Measurements from ENCODE around the gene FGFR3.
"Not testable (repeated sequence)": the region's sequence is repeated elsewhere in the genome, so short reads cannot be mapped to it uniquely, and the experiment has no call there.

Gene FGFR3

GRCh38 chr4:1821679-1822567, 28.8 kb downstream of the FGFR3 start:
- no peak for DNase-seq

- DNase-seq: no peak
Observed at GRCh38 chr4:1822568-1823544, 29.8 kb downstream of the FGFR3 start.

- DNase-seq: no peak
Observed at GRCh38 chr4:1823545-1823932, 30.4 kb downstream of the FGFR3 start.

GRCh38 chr4:1824746-1825145, 31.7 kb downstream of the FGFR3 start:
- no peak for DNase-seq

- DNase-seq: no peak
Observed at GRCh38 chr4:1825326-1825725, 32.2 kb downstream of the FGFR3 start.

- DNase-seq: no peak
Observed at GRCh38 chr4:1826531-1827350, 33.6 kb downstream of the FGFR3 start.

GRCh38 chr4:1830234-1830633, 37.1 kb downstream of the FGFR3 start:
- no peak for DNase-seq

GRCh38 chr4:1830642-1831228, 37.6 kb downstream of the FGFR3 start:
- no peak for DNase-seq

GRCh38 chr4:1831331-1831730, 38.2 kb downstream of the FGFR3 start:
- no peak for DNase-seq

GRCh38 chr4:1832690-1833089, 39.6 kb downstream of the FGFR3 start:
- DNase-seq: no peak

GRCh38 chr4:1833307-1834046, 40.4 kb downstream of the FGFR3 start:
- no peak for DNase-seq

GRCh38 chr4:1834047-1834775, 41.1 kb downstream of the FGFR3 start:
- no peak for DNase-seq

- DNase-seq: not testable (repeated sequence)
Observed at GRCh38 chr4:1835836-1836235, 42.7 kb downstream of the FGFR3 start.

- no peak for DNase-seq
Observed at GRCh38 chr4:1836650-1837049, 43.6 kb downstream of the FGFR3 start.

- DNase-seq: no peak
Observed at GRCh38 chr4:1837069-1837468, 44.0 kb downstream of the FGFR3 start.

- DNase-seq: no peak
Observed at GRCh38 chr4:1839282-1839681, 46.2 kb downstream of the FGFR3 start.

- DNase-seq: no peak
Observed at GRCh38 chr4:1841201-1841886, 48.3 kb downstream of the FGFR3 start.

- no peak for DNase-seq
Observed at GRCh38 chr4:1841887-1842210, 48.8 kb downstream of the FGFR3 start.

GRCh38 chr4:1842339-1842895, 49.3 kb downstream of the FGFR3 start:
- no peak for DNase-seq

- DNase-seq: no peak
Observed at GRCh38 chr4:1842993-1843448, 49.9 kb downstream of the FGFR3 start.
